ENCODE measurements around the gene AFAP1L2. TPM values are rescaled to one million over a fixed set of nuclear protein-coding genes. Genes with fewer than 3 reads are reported as not detected.
A peak's percentile ranks its signal among the peaks of the same experiment; 100 is the strongest.
"Not testable (repeated sequence)": the region's sequence is repeated elsewhere in the genome, so short reads cannot be mapped to it uniquely, and the experiment has no call there.

The AFAP1L2 gene
- total and polyA plus RNA-seq, 7 experiments from 2014 or later: 0.56 to 3.0 (median 1.5) TPM

DNA sequence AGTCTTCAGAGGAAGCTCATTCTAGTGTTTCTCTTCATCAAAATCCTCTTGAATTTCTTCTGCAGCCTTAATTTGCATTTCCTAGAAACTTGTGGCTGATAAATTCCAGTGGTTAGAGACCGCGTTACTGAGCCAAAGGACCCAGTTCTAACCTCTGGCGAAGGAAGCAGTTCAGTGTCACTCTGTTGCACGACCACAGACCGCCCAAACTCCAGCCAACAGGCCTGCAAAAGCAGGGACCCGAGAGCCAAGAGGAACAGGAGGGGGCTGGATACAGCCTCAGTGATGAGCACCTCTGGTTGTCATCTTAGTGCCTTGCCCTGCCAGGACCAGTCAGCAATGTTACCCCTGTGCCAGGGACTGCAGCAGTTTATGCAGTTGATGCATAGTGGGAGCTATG lies 70.0 kb downstream of the AFAP1L2 start:
- H3K4me3 Mint-ChIP-seq: no peak overlapping the region
- H3K27ac Mint-ChIP-seq: peak overlapping the region in 1 of 9 donors; percentile 2
- intact Hi-C loops (cut with micrococcal nuclease): no loop called here
- DNase-seq: no peak
- no peaks in the 10 kb centered on the region for H3K27me3 ChIP-seq (ENCODE audit: control insufficient read depth in 2 of 2, insufficient read depth in 2 of 2, low read length in 2 of 2)
- no peak for ATAC-seq
- ChIA-PET CTCF (no interaction called here), POLR2A (no interaction called here)
- no peaks in the 10 kb centered on the region for H3K9me3 Mint-ChIP-seq
- no peaks in the 10 kb centered on the region for H3K4me1 ChIP-seq (ENCODE audit: control insufficient read depth in 2 of 2, insufficient read depth in 2 of 2, low read length in 2 of 2)
- no peak overlapping the region for H3K4me3 ChIP-seq (ENCODE audit: low read length)
- peaks cover 0 to 31% (median 0%) of the 10 kb centered on the region in 7 donors for H3K4me1 Mint-ChIP-seq
- H3K9me3 ChIP-seq (ENCODE audit: control insufficient read depth in 2 of 3, low read length in 3 of 3): no peaks in the 10 kb centered on the region
- H3K36me3 ChIP-seq (ENCODE audit: control insufficient read depth in 2 of 3, insufficient read depth in 3 of 3, low read length in 3 of 3): no peaks in the 10 kb centered on the region
- no peak overlapping the region for H3K27ac ChIP-seq (ENCODE audit: low read depth, low read length)
- no peaks in the 10 kb centered on the region for H3K36me3 Mint-ChIP-seq
- peaks cover 0 to 6% (median 0%) of the 10 kb centered on the region in 5 donors for H3K27me3 Mint-ChIP-seq

DNA sequence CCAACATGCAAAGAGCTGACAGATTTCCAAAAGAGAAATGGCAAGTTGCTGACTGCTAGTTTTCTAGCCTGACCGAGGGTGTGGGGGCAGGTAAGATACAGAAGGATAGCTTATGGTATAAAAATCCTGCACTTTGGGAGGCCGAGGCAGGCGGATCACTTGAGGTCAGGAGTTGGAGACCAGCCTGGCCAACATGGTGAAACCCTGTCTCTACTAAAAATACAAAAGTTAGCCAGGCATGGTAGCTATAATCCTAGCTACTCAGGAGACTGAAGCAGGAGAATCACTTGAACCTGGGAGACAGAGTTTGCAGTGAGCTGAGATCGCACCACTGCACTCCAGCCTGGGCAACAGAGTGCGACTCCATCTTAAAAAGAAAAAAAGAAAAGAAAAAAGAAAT lies 70.9 kb downstream of the AFAP1L2 start:
- H3K27ac ChIP-seq (ENCODE audit: low read depth, low read length); POLR2A ChIA-PET; H3K9me3 ChIP-seq (ENCODE audit: control insufficient read depth in 2 of 3, low read length in 3 of 3); CTCF ChIA-PET; H3K36me3 ChIP-seq (ENCODE audit: control insufficient read depth in 2 of 3, insufficient read depth in 3 of 3, low read length in 3 of 3); intact Hi-C loops (cut with micrococcal nuclease); ATAC-seq; H3K27me3 ChIP-seq (ENCODE audit: control insufficient read depth in 2 of 2, insufficient read depth in 2 of 2, low read length in 2 of 2); H3K27me3 Mint-ChIP-seq; DNase-seq; H3K4me1 ChIP-seq (ENCODE audit: control insufficient read depth in 2 of 2, insufficient read depth in 2 of 2, low read length in 2 of 2); H3K4me3 Mint-ChIP-seq; H3K4me3 ChIP-seq (ENCODE audit: low read length); H3K9me3 Mint-ChIP-seq; H3K36me3 Mint-ChIP-seq: not testable (repeated sequence)
- peaks cover 0 to 31% (median 0%) of the 10 kb centered on the region in 7 donors for H3K4me1 Mint-ChIP-seq
- H3K27ac Mint-ChIP-seq: peak overlapping the region in 1 of 9 donors; percentile 36

DNA sequence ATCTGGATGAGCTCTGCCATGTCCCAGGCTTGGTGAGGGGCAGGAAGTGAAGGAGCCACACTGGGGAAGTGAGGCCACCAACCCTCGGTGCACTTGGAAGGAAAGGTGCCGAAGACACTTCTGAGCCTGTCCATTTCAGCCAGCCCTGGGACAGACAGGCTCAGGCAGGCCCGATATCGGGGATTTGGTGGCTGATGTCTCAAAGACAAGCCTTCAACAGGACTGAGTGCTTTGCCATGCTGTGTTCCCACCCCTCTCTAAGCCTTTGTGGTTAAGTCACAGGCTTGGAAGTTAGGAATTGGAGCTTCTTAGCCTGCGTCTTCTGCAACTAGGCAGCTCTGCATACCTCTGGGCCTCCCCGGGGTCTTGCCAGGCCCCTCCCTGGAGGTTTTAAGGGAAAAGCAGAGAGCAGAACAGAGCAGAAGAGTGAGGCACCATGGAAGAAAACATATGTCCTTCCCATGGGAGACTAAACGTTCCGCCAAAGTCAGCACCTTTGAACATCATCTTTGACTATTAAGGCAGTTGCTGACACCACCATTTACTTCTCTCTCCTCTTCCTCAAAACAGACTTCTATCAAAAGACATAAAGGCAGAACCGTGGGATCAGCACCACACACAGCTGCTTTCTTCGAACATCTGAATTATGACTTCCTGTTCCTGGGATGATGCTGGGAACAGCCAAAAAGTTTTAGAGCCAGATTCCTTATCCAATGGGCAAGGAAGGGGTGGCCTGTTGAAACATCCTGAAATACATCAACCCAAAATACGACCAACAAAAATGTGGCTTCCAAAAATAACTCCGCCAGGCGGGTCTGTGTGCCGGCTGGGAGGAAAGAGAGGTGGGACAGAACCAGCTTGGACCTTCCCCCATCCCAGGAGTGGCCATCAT lies 71.8 kb downstream of the AFAP1L2 start:
- Mint-ChIP-seq H3K27me3 (peaks cover 0 to 6% (median 0%) of the 10 kb centered on the region in 5 donors), H3K27ac (no peak overlapping the region), H3K4me3 (no peak overlapping the region), H3K4me1 (peaks cover 0 to 25% (median 0%) of the 10 kb centered on the region in 7 donors), H3K9me3 (no peaks in the 10 kb centered on the region), H3K36me3 (no peaks in the 10 kb centered on the region)
- no peak overlapping the region for H3K27ac ChIP-seq (ENCODE audit: low read depth, low read length)
- no peaks in the 10 kb centered on the region for H3K9me3 ChIP-seq (ENCODE audit: control insufficient read depth in 2 of 3, low read length in 3 of 3)
- no peaks in the 10 kb centered on the region for H3K27me3 ChIP-seq (ENCODE audit: control insufficient read depth in 2 of 2, insufficient read depth in 2 of 2, low read length in 2 of 2)
- no peak overlapping the region for H3K4me3 ChIP-seq (ENCODE audit: low read length)
- intact Hi-C loops (cut with micrococcal nuclease): no loop called here
- no peak for DNase-seq
- CTCF ChIA-PET: interaction anchor here (0.9 kb wide), 1 partner anchor 64 kb away, joined by 3 read pairs; no protein-coding TSS in a partner anchor
- no peaks in the 10 kb centered on the region for H3K4me1 ChIP-seq (ENCODE audit: control insufficient read depth in 2 of 2, insufficient read depth in 2 of 2, low read length in 2 of 2)
- H3K36me3 ChIP-seq (ENCODE audit: control insufficient read depth in 2 of 3, insufficient read depth in 3 of 3, low read length in 3 of 3): no peaks in the 10 kb centered on the region
- POLR2A ChIA-PET: no interaction called here
- no peak for ATAC-seq

DNA sequence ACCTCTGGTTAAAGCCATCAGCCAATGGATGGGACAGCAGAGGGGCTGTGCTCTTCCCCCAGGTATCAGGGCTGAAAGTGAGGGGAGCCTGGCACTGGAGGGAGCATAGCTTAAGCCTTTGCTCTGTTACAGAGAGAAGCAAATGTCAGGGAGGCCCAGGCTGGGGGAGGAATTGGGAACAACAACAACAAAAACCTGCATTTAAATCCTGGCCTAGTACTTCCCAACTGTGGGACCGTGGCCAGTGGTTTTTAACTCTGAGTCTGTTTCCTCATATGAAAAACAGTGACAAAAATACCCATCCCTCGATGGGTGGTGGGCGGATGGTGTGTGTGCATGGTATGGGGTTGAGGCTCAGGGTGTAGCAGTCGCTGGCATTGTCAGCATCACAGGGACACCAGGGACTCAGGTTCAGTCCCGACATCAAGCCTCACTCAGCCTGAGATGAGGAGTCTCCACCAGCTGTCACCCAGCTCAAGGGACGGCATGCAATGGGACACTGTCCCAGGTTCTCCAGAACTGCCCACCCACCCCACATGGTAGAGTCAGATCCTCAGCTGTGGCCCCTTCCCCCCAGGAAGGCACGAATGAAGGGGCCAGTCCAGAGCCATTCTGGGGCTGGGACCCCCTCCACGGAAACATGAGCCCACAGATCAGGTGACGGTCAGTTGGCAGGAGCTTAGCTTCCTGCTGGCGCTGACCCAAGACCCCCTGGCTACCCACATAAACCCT lies 74.5 kb downstream of the AFAP1L2 start:
- Histone ChIP-seq H3K27me3 (ENCODE audit: control insufficient read depth in 2 of 2, insufficient read depth in 2 of 2, low read length in 2 of 2) (no peaks in the 10 kb centered on the region), H3K36me3 (ENCODE audit: control insufficient read depth in 2 of 3, insufficient read depth in 3 of 3, low read length in 3 of 3) (no peaks in the 10 kb centered on the region), H3K27ac (ENCODE audit: low read depth, low read length) (no peak overlapping the region), H3K9me3 (ENCODE audit: control insufficient read depth in 2 of 3, low read length in 3 of 3) (no peaks in the 10 kb centered on the region), H3K4me3 (ENCODE audit: low read length) (no peak overlapping the region), H3K4me1 (ENCODE audit: control insufficient read depth in 2 of 2, insufficient read depth in 2 of 2, low read length in 2 of 2) (no peaks in the 10 kb centered on the region)
- Mint-ChIP-seq H3K9me3 (no peaks in the 10 kb centered on the region), H3K27ac (no peak overlapping the region), H3K4me3 (no peak overlapping the region), H3K36me3 (no peaks in the 10 kb centered on the region), H3K4me1 (peaks cover 0 to 9% (median 0%) of the 10 kb centered on the region in 7 donors), H3K27me3 (peaks cover 0 to 6% (median 0%) of the 10 kb centered on the region in 5 donors)
- DNase-seq (no peak), ATAC-seq (no peak)
- ChIA-PET POLR2A (no interaction called here), CTCF (no interaction called here)
- intact Hi-C loops (cut with micrococcal nuclease): no loop called here

DNA sequence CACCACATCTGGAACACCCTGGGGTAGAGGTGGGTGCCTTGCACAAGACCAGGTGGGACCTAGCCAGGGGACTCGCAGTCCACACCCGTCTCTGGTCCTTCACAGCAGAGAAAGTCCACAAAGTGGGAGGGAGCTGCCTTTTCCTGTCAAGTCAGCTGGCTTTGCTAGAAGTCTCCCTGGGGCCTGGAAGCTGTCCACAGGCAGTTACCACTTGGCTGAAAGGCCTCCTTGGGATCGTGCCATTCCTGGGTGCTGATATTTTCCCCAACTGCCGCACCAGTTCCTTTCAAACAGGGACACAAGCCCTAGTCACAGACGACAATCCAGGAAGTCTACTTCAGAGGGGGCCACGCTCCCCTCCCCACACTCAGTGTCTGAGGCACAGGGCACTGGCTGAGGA lies 75.4 kb downstream of the AFAP1L2 start:
- intact Hi-C loops (cut with micrococcal nuclease): no loop called here
- Histone ChIP-seq H3K36me3 (ENCODE audit: control insufficient read depth in 2 of 3, insufficient read depth in 3 of 3, low read length in 3 of 3) (no peaks in the 10 kb centered on the region), H3K27me3 (ENCODE audit: control insufficient read depth in 2 of 2, insufficient read depth in 2 of 2, low read length in 2 of 2) (no peaks in the 10 kb centered on the region), H3K4me1 (ENCODE audit: control insufficient read depth in 2 of 2, insufficient read depth in 2 of 2, low read length in 2 of 2) (no peaks in the 10 kb centered on the region), H3K9me3 (ENCODE audit: control insufficient read depth in 2 of 3, low read length in 3 of 3) (no peaks in the 10 kb centered on the region), H3K4me3 (ENCODE audit: low read length) (no peak overlapping the region), H3K27ac (ENCODE audit: low read depth, low read length) (no peak overlapping the region)
- POLR2A ChIA-PET: no interaction called here
- Mint-ChIP-seq H3K27ac (no peak overlapping the region), H3K27me3 (peaks cover 0 to 2% (median 0%) of the 10 kb centered on the region in 5 donors), H3K4me3 (no peak overlapping the region), H3K9me3 (no peaks in the 10 kb centered on the region), H3K36me3 (no peaks in the 10 kb centered on the region), H3K4me1 (peaks cover 0 to 5% (median 0%) of the 10 kb centered on the region in 7 donors)
- CTCF ChIA-PET: no interaction called here
- DNase-seq (no peak), ATAC-seq (no peak)

DNA sequence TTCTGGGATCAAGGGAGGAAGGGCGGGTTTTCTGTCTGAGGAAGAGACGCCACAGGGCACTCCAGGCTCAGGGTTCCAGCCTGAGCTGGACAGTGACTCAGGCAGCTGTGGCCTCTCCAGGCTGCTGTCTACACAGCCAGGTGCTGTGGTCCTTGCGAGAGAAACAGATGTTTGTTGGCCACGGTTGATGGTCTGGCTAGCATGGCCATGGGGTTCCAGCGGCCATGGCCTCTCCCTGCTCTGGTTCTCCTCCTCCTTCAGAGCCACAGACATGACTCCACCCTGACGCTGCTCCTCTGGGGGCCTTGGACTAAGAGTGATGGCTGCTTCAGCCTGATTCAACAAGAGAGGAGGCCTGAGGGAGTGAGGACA lies 75.9 kb downstream of the AFAP1L2 start:
- Mint-ChIP-seq H3K36me3 (no peaks in the 10 kb centered on the region), H3K4me1 (peaks cover 0 to 5% (median 0%) of the 10 kb centered on the region in 7 donors), H3K27ac (no peak overlapping the region), H3K27me3 (no peaks in the 10 kb centered on the region), H3K9me3 (no peaks in the 10 kb centered on the region), H3K4me3 (no peak overlapping the region)
- Histone ChIP-seq H3K36me3 (ENCODE audit: control insufficient read depth in 2 of 3, insufficient read depth in 3 of 3, low read length in 3 of 3) (no peaks in the 10 kb centered on the region), H3K27ac (ENCODE audit: low read depth, low read length) (no peak overlapping the region), H3K27me3 (ENCODE audit: control insufficient read depth in 2 of 2, insufficient read depth in 2 of 2, low read length in 2 of 2) (no peaks in the 10 kb centered on the region), H3K4me3 (ENCODE audit: low read length) (no peak overlapping the region), H3K4me1 (ENCODE audit: control insufficient read depth in 2 of 2, insufficient read depth in 2 of 2, low read length in 2 of 2) (no peaks in the 10 kb centered on the region), H3K9me3 (ENCODE audit: control insufficient read depth in 2 of 3, low read length in 3 of 3) (no peaks in the 10 kb centered on the region)
- ATAC-seq: no peak
- CTCF ChIA-PET: no interaction called here
- intact Hi-C loops (cut with micrococcal nuclease): no loop called here
- POLR2A ChIA-PET: no interaction called here
- no peak for DNase-seq
